PC-9 (cell line): ENCODE results near the gene CAMK2B. TPM values are rescaled to one million over a fixed set of nuclear protein-coding genes. Genes with fewer than 3 reads are reported as not detected.

Experiments
- BruUV-seq: library from RNA; stranded (reverse); fragments of 400-500 nt; replicated peaks from 2 replicates; lab custom pipeline; 2021; lab: Mats Ljungman, UMichigan
- CTCF ChIA-PET: fragments of 300-600 bp; sonication (Branson Sonifier 250); formaldehyde crosslinking; loops from one replicate; lab custom pipeline; 2022; ENCODE audit warnings: antibody characterized with exemption; lab: Charles Lee
- POLR2A ChIA-PET: fragments of 300-600 bp; sonication (Branson Sonifier 250); formaldehyde crosslinking; loops from one replicate; lab custom pipeline; 2022; ENCODE audit warnings: antibody characterized with exemption; ENCODE audit not compliant: unreplicated experiment; lab: Charles Lee
- DNase-seq, 2 experiments: peaks; one replicate each; pipeline versions ENCODE4 v3.0.0 to v3.0.0-alpha.2; 2015 to 2022; ENCODE audit warnings: mixed read lengths in 1 of 2
- H2AFZ ChIP-seq: fragments of 200-600 bp; sonication (generic); 2 replicates; pipeline ENCODE4 v1.8.1; 2017; ENCODE audit warnings: antibody characterized with exemption
- H3F3A ChIP-seq: fragments of 200-600 bp; sonication (generic); 2 replicates; pipeline ENCODE4 v1.8.1; 2017; ENCODE audit warnings: antibody characterized with exemption, mild to moderate bottlenecking, low read depth; ENCODE audit not compliant: insufficient read depth
- H3K27ac ChIP-seq: fragments of 200-600 bp; sonication (generic); 2 replicates; pipeline ENCODE4 v1.6.1; 2016; ENCODE audit warnings: mixed run types
- H3K27me3 ChIP-seq: fragments of 200-600 bp; sonication (generic); 2 replicates; pipeline ENCODE4 v1.6.1; 2016; ENCODE audit warnings: low read depth, mixed run types; ENCODE audit not compliant: insufficient read depth
- H3K36me3 ChIP-seq: fragments of 200-600 bp; sonication (generic); 2 replicates; pipeline ENCODE4 v1.6.1; 2016; ENCODE audit warnings: low read depth, mixed run types
- H3K4me1 ChIP-seq: fragments of 200-600 bp; sonication (generic); replicated peaks from 2 replicates; pipeline ENCODE4 v1.6.1; 2016; ENCODE audit warnings: mixed run types; ENCODE audit not compliant: insufficient read depth
- H3K4me2 ChIP-seq: fragments of 200-600 bp; sonication (generic); 2 replicates; pipeline ENCODE4 v1.6.1; 2017; ENCODE audit warnings: mixed run types
- H3K4me3 ChIP-seq: fragments of 200-600 bp; sonication (generic); 2 replicates; pipeline ENCODE4 v1.6.1; 2016; ENCODE audit warnings: mixed run types
- H3K79me2 ChIP-seq: fragments of 200-600 bp; sonication (generic); 2 replicates; pipeline ENCODE4 v1.6.1; 2017; ENCODE audit warnings: low read depth, mixed run types
- H3K9me2 ChIP-seq: fragments of 200-600 bp; sonication (generic); 2 replicates; pipeline ENCODE4 v1.8.1; 2017; ENCODE audit warnings: mild to moderate bottlenecking; ENCODE audit not compliant: insufficient read depth
- H3K9me3 ChIP-seq: fragments of 200-600 bp; sonication (generic); 2 replicates; pipeline ENCODE4 v1.8.1; 2016; ENCODE audit warnings: low read depth; ENCODE audit not compliant: insufficient read depth
- H4K20me1 ChIP-seq: fragments of 200-600 bp; sonication (generic); 2 replicates; pipeline ENCODE4 v1.8.1; 2017; ENCODE audit not compliant: insufficient read depth
- CTCF ChIP-seq: fragments of 200-600 bp; sonication (generic); conservative IDR thresholded peaks from 2 replicates; pipeline ENCODE4 v1.6.1; 2017; ENCODE audit warnings: mixed run types, antibody characterized with exemption, mild to moderate bottlenecking, moderate library complexity
- EZH2 ChIP-seq: fragments of 200-600 bp; sonication (generic); IDR thresholded peaks from 2 replicates; pipeline ENCODE4 v1.8.0; 2017; ENCODE audit warnings: antibody characterized with exemption, low read depth
- intact Hi-C: fragments of 100-400 bp; cut with micrococcal nuclease; formaldehyde crosslinking; loops from one replicate; pipeline ENCODE4 v1.10.0; 2022; ENCODE audit not compliant: unreplicated experiment
- total RNA-seq: library from RNA; stranded (reverse); gene quantifications from 2 replicates; pipeline ENCODE4 v1.2.3, GENCODE V29; 2021

The CAMK2B gene
- total RNA-seq, 1 experiment from 2014 or later: 0.15 TPM

DNA sequence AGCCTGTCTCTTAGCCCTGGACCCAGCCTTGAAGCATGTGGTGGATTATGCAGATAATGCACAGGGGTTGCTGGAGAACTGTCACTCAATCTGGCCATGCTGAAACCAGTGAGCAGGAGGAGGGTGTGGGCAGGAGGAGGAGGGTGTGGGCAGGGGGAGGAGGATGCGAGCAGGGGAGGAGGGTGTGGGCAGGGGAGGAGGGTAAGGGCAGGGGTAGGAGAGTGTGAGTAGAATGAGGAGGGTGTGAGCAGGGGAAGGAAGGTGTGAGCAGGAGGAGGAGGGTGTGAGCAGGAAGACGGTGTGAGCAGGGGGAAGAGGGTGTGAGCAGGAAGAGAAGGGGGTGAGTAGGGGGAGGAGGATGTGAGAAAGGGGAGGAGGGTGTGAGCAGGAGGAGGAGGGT lies 18.8 kb downstream of the CAMK2B start:
- Histone ChIP-seq H3K4me3 (no peak overlapping the region), H3K27ac (no peak overlapping the region), H3K9me2 (no peaks in the 10 kb centered on the region), H3K4me2 (no peak overlapping the region), H3K36me3 (no peaks in the 10 kb centered on the region), H3K27me3 (no peaks in the 10 kb centered on the region), H3K9me3 (no peaks in the 10 kb centered on the region), H3K79me2 (no peaks in the 10 kb centered on the region), H3K4me1 (no peaks in the 10 kb centered on the region), H4K20me1 (0 out of 2 replicates have a peak, but pooled peaks cover 4% of the 10 kb centered on the region), H2AFZ (no peak overlapping the region), H3F3A (no peaks in the 10 kb centered on the region)
- no TSS peak for BruUV-seq
- TF ChIP-seq EZH2 (no peak), CTCF (no peak)
- intact Hi-C loops: loop anchor here (1.0 kb wide), 2 partner anchors 65 to 234 kb away; no protein-coding TSS in a partner anchor
- no peak for DNase-seq
- ChIA-PET POLR2A (no interaction called here), CTCF (no interaction called here)

- Histone ChIP-seq H3K79me2 (no peaks in the 10 kb centered on the region), H3K9me2 (no peaks in the 10 kb centered on the region), H3K4me3 (no peak overlapping the region), H4K20me1 (0 out of 2 replicates have a peak, but pooled peaks cover 4% of the 10 kb centered on the region), H3K9me3 (no peaks in the 10 kb centered on the region), H3K27ac (no peak overlapping the region), H3F3A (no peaks in the 10 kb centered on the region), H3K36me3 (no peaks in the 10 kb centered on the region), H3K27me3 (no peaks in the 10 kb centered on the region), H2AFZ (no peak overlapping the region), H3K4me2 (no peak overlapping the region), H3K4me1 (no peaks in the 10 kb centered on the region)
- TF ChIP-seq EZH2: no peak
- no peak for TF ChIP-seq CTCF
- BruUV-seq: no TSS peak
- DNase-seq: no peak
- ChIA-PET POLR2A (no interaction called here), CTCF (no interaction called here)
- intact Hi-C loops: no loop called here
Measured at GRCh38 chr7:44305564-44306507, 19.6 kb downstream of the CAMK2B start.

- Histone ChIP-seq H3K9me3 (no peaks in the 10 kb centered on the region), H3K4me1 (no peaks in the 10 kb centered on the region), H2AFZ (no peak overlapping the region), H3K79me2 (no peaks in the 10 kb centered on the region), H3K9me2 (no peaks in the 10 kb centered on the region), H3K36me3 (no peaks in the 10 kb centered on the region), H4K20me1 (no peaks in the 10 kb centered on the region), H3F3A (no peaks in the 10 kb centered on the region), H3K4me2 (no peak overlapping the region), H3K27me3 (peaks cover 73% of the 10 kb centered on the region), H3K27ac (no peak overlapping the region), H3K4me3 (no peak overlapping the region)
- TF ChIP-seq CTCF (no peak), EZH2 (no peak)
- no TSS peak for BruUV-seq
- ChIA-PET POLR2A (no interaction called here), CTCF (no interaction called here)
- intact Hi-C loops: no loop called here
- DNase-seq: no peak
Measured at GRCh38 chr7:44294325-44295069, 30.9 kb downstream of the CAMK2B start.
